HG02885 (cell line): ENCODE measurements around the gene CDC5L.

Source experiments
- ATAC-seq: cut with Tn5 transposase; IDR thresholded peaks from one replicate; pipeline ENCODE4 v1.9.1; 2021; ENCODE audit warnings: mild to moderate bottlenecking; ENCODE audit not compliant: unreplicated experiment, poor library complexity

The CDC5L gene

DNA sequence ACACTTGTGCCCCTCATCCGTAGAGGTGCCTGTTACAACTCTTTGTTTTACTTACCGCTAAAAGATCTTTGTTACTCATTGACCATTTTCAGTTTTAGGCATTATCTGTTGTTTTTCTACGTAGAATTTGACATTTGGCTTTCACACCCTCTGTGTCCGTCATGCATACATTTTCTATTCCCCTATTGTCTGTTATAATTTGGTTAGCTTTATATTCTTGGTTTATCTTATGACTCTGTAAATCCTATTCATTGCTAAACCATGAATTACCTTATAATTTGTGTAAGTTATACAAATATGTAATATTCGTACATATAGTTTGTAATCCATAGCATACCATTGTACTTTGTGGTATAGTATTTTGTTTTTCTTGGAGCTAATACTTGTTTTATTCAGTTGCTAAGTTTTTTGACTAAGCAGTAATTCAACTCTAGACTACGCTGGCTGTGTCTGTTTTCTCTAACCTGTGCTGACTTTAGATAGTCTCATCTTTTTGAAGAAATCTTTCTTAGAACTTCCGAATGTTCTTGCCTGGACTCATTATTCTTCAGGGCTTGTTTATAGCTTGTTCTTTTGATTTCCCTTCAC is 21.8 kb downstream of the CDC5L start:
- ATAC-seq: no peak

- ATAC-seq: no peak
Measured at GRCh38 chr6:44410363-44410762, 22.9 kb downstream of the CDC5L start.

GRCh38 chr6:44411141-44411540 is 23.6 kb downstream of the CDC5L start:
- no peak for ATAC-seq

DNA sequence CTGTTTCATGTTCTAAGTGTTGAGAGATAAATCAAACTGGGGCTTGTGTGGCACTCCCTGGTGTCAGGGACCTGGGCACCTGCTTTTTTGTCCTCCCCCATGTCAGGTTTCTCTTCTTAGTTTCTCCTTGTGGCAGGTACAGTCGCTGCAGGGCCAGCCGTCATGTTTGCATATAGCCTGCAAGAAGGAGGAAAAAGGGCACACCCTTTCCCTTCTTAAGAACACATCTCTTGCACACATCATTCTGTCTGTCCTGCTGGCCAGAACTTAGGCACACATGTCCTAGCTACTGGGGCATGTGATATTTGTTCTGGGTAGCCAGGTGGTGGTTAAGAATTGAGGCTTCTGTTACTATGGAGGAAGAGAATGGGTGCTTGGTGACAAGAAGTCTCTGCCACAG is 27.9 kb downstream of the CDC5L start:
- ATAC-seq: no peak

DNA sequence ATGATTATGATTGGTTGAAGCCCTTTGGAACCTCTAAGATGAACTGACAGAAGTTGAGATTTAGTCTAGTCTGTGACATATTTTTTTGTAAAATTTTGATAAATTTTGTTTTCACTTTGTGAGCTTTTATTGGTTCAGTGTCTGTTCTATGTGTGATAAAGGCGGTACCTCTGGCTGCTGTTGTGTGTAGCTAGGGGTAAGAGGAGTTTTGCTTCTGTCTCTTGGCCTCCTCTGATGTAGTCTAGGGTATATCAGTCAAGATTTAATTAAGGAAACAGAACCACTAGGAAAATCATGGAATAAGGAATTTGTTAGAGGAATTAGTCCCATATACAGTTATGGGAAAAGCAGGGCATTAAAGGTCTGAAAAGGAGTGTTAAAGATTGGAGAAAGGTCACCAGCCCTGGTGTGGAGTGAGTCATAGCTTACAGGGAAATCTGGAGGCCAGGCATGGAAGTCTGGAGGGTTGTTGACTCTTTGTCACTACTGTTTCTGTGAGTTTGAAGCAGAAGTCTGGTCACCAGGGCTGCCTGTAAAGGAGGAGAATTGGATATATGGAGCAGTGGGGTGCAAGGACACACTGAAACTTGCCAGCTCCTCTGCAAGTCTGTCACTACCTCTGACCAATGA is 28.5 kb downstream of the CDC5L start:
- ATAC-seq: no peak

- no peak for ATAC-seq
Measured at GRCh38 chr6:44422531-44422930, 35.0 kb downstream of the CDC5L start.

GRCh38 chr6:44423306-44423705 is 35.8 kb downstream of the CDC5L start:
- ATAC-seq: no peak

DNA sequence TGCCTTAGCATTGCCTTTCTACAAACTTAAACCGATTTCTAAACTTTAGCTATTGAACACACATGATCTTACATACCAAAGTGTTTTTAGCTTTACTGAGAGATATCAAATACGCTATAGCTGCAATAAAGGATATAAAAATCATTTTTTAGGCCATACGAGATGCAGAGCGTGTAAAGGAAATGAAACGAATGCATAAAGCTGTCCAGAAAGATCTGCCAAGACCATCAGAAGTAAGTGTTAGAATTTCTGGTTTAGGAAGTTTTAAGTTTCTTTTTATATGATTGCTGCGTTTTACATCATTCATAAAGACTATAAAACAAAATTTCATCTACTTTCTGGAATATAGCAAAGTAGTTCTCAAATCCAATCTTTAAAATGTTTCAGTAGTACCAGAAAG is 38.4 kb downstream of the CDC5L start:
- no peak for ATAC-seq

DNA sequence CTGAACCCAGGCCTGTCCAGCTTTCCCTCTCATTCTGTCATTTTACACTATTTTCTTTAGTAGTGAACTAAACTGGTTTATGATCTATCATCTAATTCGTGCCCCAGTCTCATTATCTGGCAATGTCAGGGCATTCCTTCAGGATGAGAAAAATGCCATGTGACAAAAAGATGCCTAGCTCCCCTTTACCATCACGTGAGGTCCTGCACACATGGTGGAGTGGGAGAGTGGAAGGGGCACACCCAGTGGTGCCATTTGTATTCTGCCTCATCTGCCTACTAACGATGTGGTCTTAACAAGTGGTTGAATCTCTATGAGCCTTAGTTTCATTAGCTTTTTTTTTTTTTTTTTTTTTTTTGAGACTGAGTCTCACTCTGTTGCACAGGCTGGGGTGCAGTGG is 41.2 kb downstream of the CDC5L start:
- ATAC-seq: no peak

GRCh38 chr6:44430326-44430725 is 42.8 kb downstream of the CDC5L start:
- ATAC-seq: no peak

DNA sequence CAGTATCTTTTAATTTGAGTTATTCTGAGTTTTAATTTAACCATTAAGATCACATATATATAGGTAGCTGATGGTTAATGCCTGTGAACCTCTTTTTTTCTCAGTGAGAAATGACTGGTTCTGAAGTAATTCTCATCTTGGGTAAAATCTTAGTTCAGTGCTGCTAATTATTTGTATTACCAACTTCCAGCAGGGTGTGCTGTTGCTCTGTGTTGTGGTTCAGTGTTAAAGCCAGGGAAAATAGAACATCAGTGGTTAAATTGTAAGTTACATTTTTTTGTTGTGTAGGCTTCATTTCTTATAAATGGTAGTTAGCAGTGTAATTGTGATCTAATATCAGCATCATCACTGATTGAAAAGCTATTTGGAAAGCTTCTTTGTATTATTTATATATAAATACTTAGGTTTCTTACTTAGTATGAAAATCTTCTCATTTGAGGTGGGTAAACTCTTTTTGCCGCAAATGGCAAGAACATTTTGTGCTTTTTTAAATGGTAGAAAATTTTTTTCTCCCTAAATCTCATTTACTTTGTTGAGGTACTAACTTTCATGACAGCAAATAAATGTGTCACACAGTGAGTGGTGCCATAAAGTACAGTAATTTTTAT is 43.7 kb downstream of the CDC5L start:
- ATAC-seq: peak; percentile 62

DNA sequence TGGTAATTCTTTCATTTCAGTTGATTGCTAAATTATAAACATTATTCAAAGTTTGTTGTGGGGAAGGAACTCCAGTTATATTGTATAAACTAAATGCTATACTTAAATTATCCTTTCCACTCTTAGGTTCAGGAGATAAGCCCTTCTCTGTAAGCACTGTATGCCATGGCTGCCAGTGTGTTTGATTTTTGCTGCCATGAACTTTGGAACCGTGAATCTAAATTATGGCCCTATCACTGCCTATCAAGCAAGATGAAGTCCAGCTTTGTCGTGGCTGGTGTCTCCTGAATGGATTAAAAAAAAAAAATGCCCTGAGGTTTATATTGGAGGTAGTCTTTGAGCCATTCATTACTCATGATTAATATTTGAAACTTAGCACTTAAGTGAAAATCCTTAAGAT is 44.7 kb downstream of the CDC5L start:
- no peak for ATAC-seq

- no peak for ATAC-seq
Measured at GRCh38 chr6:44432726-44433125, 45.2 kb downstream of the CDC5L start.

GRCh38 chr6:44435500-44435899 is 48.0 kb downstream of the CDC5L start:
- ATAC-seq: no peak

GRCh38 chr6:44438827-44439226 is 51.3 kb downstream of the CDC5L start:
- no peak for ATAC-seq

GRCh38 chr6:44439270-44440045 is 52.0 kb downstream of the CDC5L start:
- ATAC-seq: no peak

- no peak for ATAC-seq
Measured at GRCh38 chr6:44441091-44441855, 53.8 kb downstream of the CDC5L start.

DNA sequence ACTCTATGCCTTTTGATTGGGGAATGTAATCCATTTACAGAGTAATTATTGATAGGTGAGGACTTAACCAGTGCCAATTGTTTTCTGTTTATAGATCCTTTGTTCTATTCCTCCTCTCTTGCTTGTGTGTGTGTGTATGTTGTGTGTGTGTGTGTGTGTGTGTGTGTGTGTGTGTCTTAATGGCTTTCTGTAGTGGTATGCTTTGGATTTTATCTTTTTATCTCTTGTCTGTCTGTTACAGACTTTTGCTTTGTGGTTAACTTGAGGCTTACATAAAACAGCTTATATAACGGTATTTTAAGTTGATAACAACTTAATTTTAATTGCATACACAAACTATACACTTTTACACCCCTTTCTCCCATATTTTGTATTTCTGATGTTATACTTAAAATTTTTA is 54.7 kb downstream of the CDC5L start:
- ATAC-seq: no peak

DNA sequence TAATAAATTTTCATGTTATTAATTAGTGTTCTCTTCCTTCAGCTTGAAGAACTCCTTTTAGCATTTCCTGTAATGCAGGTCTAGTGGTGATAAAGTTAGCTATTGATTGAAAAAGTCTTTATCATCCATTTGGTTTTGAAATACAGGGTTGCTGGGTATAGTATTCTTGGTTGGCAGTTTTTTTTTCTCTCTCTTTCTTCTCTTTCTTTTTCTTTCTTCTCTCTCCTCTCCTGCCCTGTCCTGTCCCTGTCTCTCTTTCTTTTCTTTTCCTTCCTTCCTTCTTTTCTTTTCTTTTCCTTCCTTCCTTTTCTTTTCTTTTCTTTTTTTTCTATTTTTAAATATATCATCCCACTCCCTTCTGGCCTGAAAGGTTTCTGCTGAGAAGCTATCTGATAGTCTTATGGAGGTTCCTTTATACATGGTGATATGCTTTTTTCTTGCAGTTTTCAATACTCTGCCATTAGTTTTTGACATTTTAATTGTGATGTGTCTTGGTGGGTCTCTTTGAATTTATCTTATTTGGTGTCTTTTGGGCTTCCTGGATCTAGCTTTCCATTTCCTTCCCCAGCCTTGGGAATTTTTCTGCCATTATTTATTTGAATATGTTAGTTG is 55.4 kb downstream of the CDC5L start:
- no peak for ATAC-seq

- ATAC-seq: no peak
Measured at GRCh38 chr6:44444853-44445252, 57.3 kb downstream of the CDC5L start.
